ENCODE results near the gene CMBL. TPM values are rescaled to one million over a fixed set of nuclear protein-coding genes. Genes with fewer than 3 reads are reported as not detected.

CMBL gene
- total RNA-seq, 1 donor from 2014 or later = 32.9 TPM

- Mint-ChIP-seq H3K4me3 (no peak overlapping the region), H3K27ac (no peak overlapping the region), H3K36me3 (peaks cover 36% of the 10 kb centered on the region), H3K27me3 (no peaks in the 10 kb centered on the region), H3K9me3 (no peaks in the 10 kb centered on the region), H3K4me1 (ENCODE audit: unreplicated experiment) (no peaks in the 10 kb centered on the region)
- no peak for TF ChIP-seq CTCF (conservative IDR thresholded peaks at IDR 0.05)
- DNase-seq (ENCODE audit: extremely low spot score, unreplicated experiment) = peak; percentile 25
Measured at GRCh38 chr5:10233011-10233410, 74.7 kb downstream of the CMBL start.

GRCh38 chr5:10232386-10232785, 75.3 kb downstream of the CMBL start:
- H3K27me3 Mint-ChIP-seq = no peaks in the 10 kb centered on the region
- no peaks in the 10 kb centered on the region for H3K9me3 Mint-ChIP-seq
- no peak overlapping the region for H3K4me3 Mint-ChIP-seq
- H3K27ac Mint-ChIP-seq = no peak overlapping the region
- peaks cover 35% of the 10 kb centered on the region for H3K36me3 Mint-ChIP-seq
- no peak for TF ChIP-seq CTCF (conservative IDR thresholded peaks at IDR 0.05)
- peak; percentile 31 for DNase-seq (ENCODE audit: extremely low spot score, unreplicated experiment)
- H3K4me1 Mint-ChIP-seq (ENCODE audit: unreplicated experiment) = no peaks in the 10 kb centered on the region

GRCh38 chr5:10229306-10230048, 78.2 kb downstream of the CMBL start:
- no peak overlapping the region for H3K27ac Mint-ChIP-seq
- no peak overlapping the region for H3K4me3 Mint-ChIP-seq
- peaks cover 37% of the 10 kb centered on the region for H3K36me3 Mint-ChIP-seq
- no peaks in the 10 kb centered on the region for H3K27me3 Mint-ChIP-seq
- no peaks in the 10 kb centered on the region for H3K4me1 Mint-ChIP-seq (ENCODE audit: unreplicated experiment)
- peaks cover 14% of the 10 kb centered on the region for H3K9me3 Mint-ChIP-seq
- DNase-seq (ENCODE audit: extremely low spot score, unreplicated experiment) = no peak
- peak; percentile 32 for TF ChIP-seq CTCF (conservative IDR thresholded peaks at IDR 0.05)

- no peaks in the 10 kb centered on the region for H3K27me3 Mint-ChIP-seq
- DNase-seq (ENCODE audit: extremely low spot score, unreplicated experiment) = no peak
- no peak for TF ChIP-seq CTCF (conservative IDR thresholded peaks at IDR 0.05)
- H3K4me1 Mint-ChIP-seq (ENCODE audit: unreplicated experiment) = no peaks in the 10 kb centered on the region
- H3K9me3 Mint-ChIP-seq = peaks cover 21% of the 10 kb centered on the region
- H3K27ac Mint-ChIP-seq = no peak overlapping the region
- peaks cover 43% of the 10 kb centered on the region for H3K36me3 Mint-ChIP-seq
- H3K4me3 Mint-ChIP-seq = no peak overlapping the region
Measured at GRCh38 chr5:10228288-10228687, 79.4 kb downstream of the CMBL start.

Other genes with a start within 250 kb of the CMBL start
- gene ATPSCKMT, start 58.0 kb downstream of the CMBL start, total RNA-seq (ENCODE audit: low replicate concordance) = 23.6 and 30.5 TPM in 2 replicates
- 199 and 255 TPM in 2 replicates for gene CCT5, start 57.6 kb downstream of the CMBL start, total RNA-seq (ENCODE audit: low replicate concordance)
- 132 and 199 TPM in 2 replicates for gene MARCHF6, start 45.8 kb upstream of the CMBL start, total RNA-seq (ENCODE audit: low replicate concordance)
- gene ROPN1L, start 134.0 kb upstream of the CMBL start, total RNA-seq (ENCODE audit: low replicate concordance) = 0.29 and 2.0 TPM in 2 replicates